Hepatocyte (in vitro differentiated cells): ENCODE data around the gene TMCC1. TPM values are rescaled to one million over a fixed set of nuclear protein-coding genes. Genes with fewer than 3 reads are reported as not detected.
A peak's percentile ranks its signal among the peaks of the same experiment; 100 is the strongest.
"Not testable (repeated sequence)": the region's sequence is repeated elsewhere in the genome, so short reads cannot be mapped to it uniquely, and the experiment has no call there.

ENCODE experiments used
- DNase-seq: peaks from one replicate; pipeline ENCODE4 v3.0.0-alpha.2; 2016; ENCODE audit warnings: low spot score
- H2AFZ ChIP-seq: fragments of 200-600 bp; sonication (generic); 2 replicates; pipeline ENCODE4 v1.6.0; 2016; ENCODE audit warnings: antibody characterized with exemption, mild to moderate bottlenecking
- H3K27ac ChIP-seq: fragments of 200-600 bp; sonication (generic); 2 replicates; pipeline ENCODE4 v1.5.1; 2016; ENCODE audit warnings: mild to moderate bottlenecking
- H3K27me3 ChIP-seq: fragments of 200-600 bp; sonication (generic); 2 replicates; pipeline ENCODE4 v1.6.1; 2016
- H3K36me3 ChIP-seq: fragments of 200-600 bp; sonication (generic); replicated peaks from 2 replicates; pipeline ENCODE4 v1.5.1; 2016; ENCODE audit warnings: low read depth; ENCODE audit not compliant: insufficient read depth
- H3K4me1 ChIP-seq: fragments of 200-600 bp; sonication (generic); 2 replicates; pipeline ENCODE4 v1.5.1; 2016; ENCODE audit warnings: mild to moderate bottlenecking, moderate library complexity; ENCODE audit not compliant: insufficient read depth
- H3K4me2 ChIP-seq: fragments of 200-600 bp; sonication (generic); 2 replicates; pipeline ENCODE4 v1.6.0; 2016
- H3K4me3 ChIP-seq: fragments of 200-600 bp; sonication (generic); 2 replicates; pipeline ENCODE4 v1.5.1; 2016; ENCODE audit warnings: mild to moderate bottlenecking
- H3K79me2 ChIP-seq: fragments of 200-600 bp; sonication (generic); 2 replicates; pipeline ENCODE4 v1.6.0; 2017; ENCODE audit warnings: mild to moderate bottlenecking
- H3K9me2 ChIP-seq: fragments of 200-600 bp; sonication (generic); replicated peaks from 2 replicates; pipeline ENCODE4 v1.6.0; 2017; ENCODE audit warnings: mild to moderate bottlenecking; ENCODE audit not compliant: insufficient read depth
- H3K9me3 ChIP-seq: fragments of 200-600 bp; sonication (generic); 2 replicates; pipeline ENCODE4 v1.5.1; 2016; ENCODE audit warnings: low read depth, mild to moderate bottlenecking
- H4K20me1 ChIP-seq: fragments of 200-600 bp; sonication (generic); 2 replicates; pipeline ENCODE4 v1.6.0; 2016; ENCODE audit warnings: mild to moderate bottlenecking; ENCODE audit not compliant: insufficient read depth, poor library complexity, severe bottlenecking
- CTCF ChIP-seq: fragments of 200-600 bp; sonication (generic); IDR thresholded peaks from 2 replicates; pipeline ENCODE4 v1.5.1; 2016; ENCODE audit warnings: antibody characterized with exemption, mild to moderate bottlenecking; ENCODE audit not compliant: poor library complexity
- EZH2 ChIP-seq: fragments of 200-600 bp; sonication (generic); IDR thresholded peaks from 2 replicates; pipeline ENCODE4 v1.6.1; 2016; ENCODE audit warnings: antibody characterized with exemption, mild to moderate bottlenecking, borderline replicate concordance
- EZH2phosphoT487 ChIP-seq: fragments of 200-600 bp; sonication (generic); IDR thresholded peaks from one replicate; pipeline ENCODE4 v1.6.1; 2018; ENCODE audit warnings: antibody characterized with exemption, mild to moderate bottlenecking, low read depth, moderate library complexity; ENCODE audit not compliant: unreplicated experiment, severe bottlenecking
- WGBS: methylation state at CpG from one replicate; pipeline ENCODE4 v1.1.6; 2016; ENCODE audit warnings: low lambda C conversion rate; ENCODE audit errors: missing lambda C conversion rate; 5-methylcytosine and 5-hydroxymethylcytosine counted together
- polyA plus RNA-seq: library from polyadenylated mRNA; unstranded; fragments of >200 nt; fragmentation: Nextera tagmentation; extraction: Ambion mirVana; gene quantifications from 2 replicates; pipeline ENCODE4 v1.2.1, GENCODE V29; 2016
- total RNA-seq: library from RNA; depleted of rRNA; stranded (reverse); fragments of >200 nt; gene quantifications from 2 replicates; pipeline ENCODE4 v1.2.3, GENCODE V29; 2014

The TMCC1 gene
- total and polyA plus RNA-seq, 2 experiments from 2014 or later: 7.0 to 17.3 TPM

GRCh38 chr3:129648391-129648790 lies 245.1 kb downstream of the TMCC1 start:
- H3K9me2 ChIP-seq: no peaks in the 10 kb centered on the region
- no peaks in the 10 kb centered on the region for H3K9me3 ChIP-seq
- no peaks in the 10 kb centered on the region for H3K27me3 ChIP-seq
- peaks cover 6% of the 10 kb centered on the region for H3K4me1 ChIP-seq
- no peak overlapping the region for H2AFZ ChIP-seq
- H3K79me2 ChIP-seq: no peaks in the 10 kb centered on the region
- DNase-seq: no peak
- H3K27ac ChIP-seq: no peak overlapping the region
- H3K4me2 ChIP-seq: no peak overlapping the region
- WGBS: 75% methylated on average over 3 of the region's 3 CpGs
- no peaks in the 10 kb centered on the region for H4K20me1 ChIP-seq
- H3K4me3 ChIP-seq: no peak overlapping the region
- no peak for TF ChIP-seq EZH2
- no peak for TF ChIP-seq EZH2phosphoT487
- TF ChIP-seq CTCF: no peak
- no peaks in the 10 kb centered on the region for H3K36me3 ChIP-seq

- Histone ChIP-seq H2AFZ (no peak overlapping the region), H3K27me3 (no peaks in the 10 kb centered on the region), H4K20me1 (no peaks in the 10 kb centered on the region), H3K36me3 (no peaks in the 10 kb centered on the region), H3K4me1 (peaks cover 9% of the 10 kb centered on the region), H3K4me3 (no peak overlapping the region), H3K4me2 (no peak overlapping the region), H3K79me2 (no peaks in the 10 kb centered on the region), H3K27ac (peak overlapping the region; percentile 27), H3K9me2 (no peaks in the 10 kb centered on the region), H3K9me3 (no peaks in the 10 kb centered on the region)
- WGBS: 73% methylated on average over 5 of the region's 5 CpGs
- DNase-seq: no peak
- TF ChIP-seq CTCF: no peak
- no peak for TF ChIP-seq EZH2
- no peak for TF ChIP-seq EZH2phosphoT487
These were observed 248.2 kb downstream of the TMCC1 start for GRCh38 chr3:129645286-129645685.

- Histone ChIP-seq H4K20me1 (no peaks in the 10 kb centered on the region), H2AFZ (no peak overlapping the region), H3K9me3 (no peaks in the 10 kb centered on the region), H3K27me3 (no peaks in the 10 kb centered on the region), H3K4me1 (peaks cover 9% of the 10 kb centered on the region), H3K4me3 (no peak overlapping the region), H3K27ac (peak overlapping the region; percentile 27), H3K4me2 (no peak overlapping the region), H3K79me2 (no peaks in the 10 kb centered on the region), H3K9me2 (no peaks in the 10 kb centered on the region), H3K36me3 (no peaks in the 10 kb centered on the region)
- WGBS: 64% methylated on average over 3 of the region's 3 CpGs
- DNase-seq: no peak
- TF ChIP-seq CTCF: no peak
- no peak for TF ChIP-seq EZH2
These were observed 248.7 kb downstream of the TMCC1 start for GRCh38 chr3:129644836-129645235.

- Histone ChIP-seq H3K4me2 (peak overlapping the region; percentile 61), H3K27ac (peak overlapping the region; percentile 82), H2AFZ (peak overlapping the region; percentile 0)
- not testable (repeated sequence) for H3K9me2 ChIP-seq, DNase-seq, H3K27me3 ChIP-seq, H3K4me1 ChIP-seq, H3K9me3 ChIP-seq, H3K4me3 ChIP-seq, H3K79me2 ChIP-seq, H3K36me3 ChIP-seq, H4K20me1 ChIP-seq
- 36% methylated on average over 9 of the region's 10 CpGs for WGBS
These were observed 251.8 kb downstream of the TMCC1 start for GRCh38 chr3:129641567-129642260.

GRCh38 chr3:129640985-129641384 lies 252.5 kb downstream of the TMCC1 start:
- H3K4me1 ChIP-seq, DNase-seq, H2AFZ ChIP-seq, H3K79me2 ChIP-seq, H3K9me2 ChIP-seq, H4K20me1 ChIP-seq, H3K27me3 ChIP-seq, H3K9me3 ChIP-seq, H3K4me3 ChIP-seq, H3K36me3 ChIP-seq: not testable (repeated sequence)
- 71% methylated on average over 7 of the region's 7 CpGs for WGBS
- peak overlapping the region; percentile 41 for H3K4me2 ChIP-seq
- peak overlapping the region; percentile 94 for H3K27ac ChIP-seq
